Right ventricle myocardium inferior (tissue), 1 donor: Measurements from ENCODE around the gene CDCP2. TPM values are rescaled to one million over a fixed set of nuclear protein-coding genes. Genes with fewer than 3 reads are reported as not detected.
"Not testable (repeated sequence)": the region's sequence is repeated elsewhere in the genome, so short reads cannot be mapped to it uniquely, and the experiment has no call there.

Source experiments
- ATAC-seq: fragments of 200-7000 bp; cut with Tn5 transposase; one replicate; pipeline ENCODE4 v1.9.1; 2020; ENCODE audit warnings: mild to moderate bottlenecking, moderate library complexity
- DNase-seq: peaks from one replicate; pipeline ENCODE4 v3.0.0; 2021; ENCODE audit errors: missing footprints
- intact Hi-C: fragments of 100-400 bp; cut with DNase I; formaldehyde crosslinking; loops from one replicate; pipeline ENCODE4 v1.11.0; 2022
- total RNA-seq: library from RNA; stranded (reverse); fragmentation: NEBNext Ultra II Directional; extraction: Animal tissue kit (Norgen Biotek cat#: 25700); gene quantifications from one replicate; pipeline ENCODE4 v1.2.1, GENCODE V29; 2021
- donor health status: DM: no; HTN: yes; CAD: no; lungs with severe emphysema.

Gene CDCP2
- total RNA-seq, 1 donor from 2014 or later, result not detected

GRCh38 chr1:54105736-54106269 lies 47.0 kb downstream of the CDCP2 start:
- intact Hi-C loops, result no loop called here
- DNase-seq (no peak), ATAC-seq (no peak)

- intact Hi-C loops, result no loop called here
- ATAC-seq (no peak), DNase-seq (no peak)
Measured at GRCh38 chr1:54105080-54105479, 47.7 kb downstream of the CDCP2 start.

GRCh38 chr1:54104613-54105012 lies 48.2 kb downstream of the CDCP2 start:
- intact Hi-C loops, DNase-seq, ATAC-seq: not testable (repeated sequence)

- DNase-seq (no peak), ATAC-seq (no peak)
- intact Hi-C loops, result no loop called here
Measured at GRCh38 chr1:54103414-54103813, 49.4 kb downstream of the CDCP2 start.

- no peak for DNase-seq
- intact Hi-C loops, result no loop called here
- no peak for ATAC-seq
Measured at GRCh38 chr1:54100500-54100899, 52.3 kb downstream of the CDCP2 start.

- intact Hi-C loops, result no loop called here
- ATAC-seq (no peak), DNase-seq (no peak)
Measured at GRCh38 chr1:54099061-54099610, 53.7 kb downstream of the CDCP2 start.

GRCh38 chr1:54096877-54097240 lies 55.9 kb downstream of the CDCP2 start:
- ATAC-seq, result no peak
- no peak for DNase-seq

GRCh38 chr1:54096227-54096876 lies 56.4 kb downstream of the CDCP2 start:
- ATAC-seq (no peak), DNase-seq (no peak)
- intact Hi-C loops, result no loop called here

More at GRCh38 chr1:54096877-54097240, 55.9 kb downstream of the CDCP2 start:
- intact Hi-C loops, result no loop called here

GRCh38 chr1:54095546-54096226 lies 57.1 kb downstream of the CDCP2 start:
- intact Hi-C loops, result no loop called here
- DNase-seq (no peak), ATAC-seq (peak; percentile 23)

GRCh38 chr1:54094730-54095105 lies 58.1 kb downstream of the CDCP2 start:
- ATAC-seq, DNase-seq, intact Hi-C loops: not testable (repeated sequence)

GRCh38 chr1:54094001-54094729 lies 58.6 kb downstream of the CDCP2 start:
- DNase-seq, result no peak
- ATAC-seq, result no peak
- intact Hi-C loops, result no loop called here

GRCh38 chr1:54091666-54092065 lies 61.1 kb downstream of the CDCP2 start:
- intact Hi-C loops, result no loop called here
- ATAC-seq, result no peak
- DNase-seq, result no peak

GRCh38 chr1:54088385-54088784 lies 64.4 kb downstream of the CDCP2 start:
- ATAC-seq (no peak), DNase-seq (no peak)
- intact Hi-C loops, result no loop called here

GRCh38 chr1:54086754-54087153 lies 66.0 kb downstream of the CDCP2 start:
- ATAC-seq (no peak), DNase-seq (no peak)
- intact Hi-C loops, result no loop called here

GRCh38 chr1:54084794-54085193 lies 68.0 kb downstream of the CDCP2 start:
- DNase-seq, result no peak
- ATAC-seq, result no peak
- intact Hi-C loops, result no loop called here

Other genes starting within 250 kb of the CDCP2 start
- gene IFT25, start 207.3 kb downstream of the CDCP2 start, total RNA-seq, result 11.9 TPM
- 13.8 TPM for gene LRRC42, start 206.7 kb downstream of the CDCP2 start, total RNA-seq
- not detected for gene LDLRAD1, start 134.8 kb downstream of the CDCP2 start, total RNA-seq
- gene TMEM59, start 99.8 kb downstream of the CDCP2 start, total RNA-seq, result 341 TPM
- 4.7 TPM for gene TCEANC2, start 99.4 kb downstream of the CDCP2 start, total RNA-seq
- 3.9 TPM for gene CYB5RL, start 47.0 kb upstream of the CDCP2 start, total RNA-seq
- 85.2 TPM for gene MRPL37, start 47.2 kb upstream of the CDCP2 start, total RNA-seq